ENCODE data around the gene KRTAP5-11.
"Not testable (repeated sequence)": the region's sequence is repeated elsewhere in the genome, so short reads cannot be mapped to it uniquely, and the experiment has no call there.

The KRTAP5-11 gene, protein sequence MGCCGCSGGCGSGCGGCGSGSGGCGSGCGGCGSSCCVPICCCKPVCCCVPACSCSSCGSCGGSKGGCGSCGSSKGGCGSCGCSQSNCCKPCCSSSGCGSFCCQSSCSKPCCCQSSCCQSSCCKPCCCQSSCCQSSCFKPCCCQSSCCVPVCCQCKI

DNA sequence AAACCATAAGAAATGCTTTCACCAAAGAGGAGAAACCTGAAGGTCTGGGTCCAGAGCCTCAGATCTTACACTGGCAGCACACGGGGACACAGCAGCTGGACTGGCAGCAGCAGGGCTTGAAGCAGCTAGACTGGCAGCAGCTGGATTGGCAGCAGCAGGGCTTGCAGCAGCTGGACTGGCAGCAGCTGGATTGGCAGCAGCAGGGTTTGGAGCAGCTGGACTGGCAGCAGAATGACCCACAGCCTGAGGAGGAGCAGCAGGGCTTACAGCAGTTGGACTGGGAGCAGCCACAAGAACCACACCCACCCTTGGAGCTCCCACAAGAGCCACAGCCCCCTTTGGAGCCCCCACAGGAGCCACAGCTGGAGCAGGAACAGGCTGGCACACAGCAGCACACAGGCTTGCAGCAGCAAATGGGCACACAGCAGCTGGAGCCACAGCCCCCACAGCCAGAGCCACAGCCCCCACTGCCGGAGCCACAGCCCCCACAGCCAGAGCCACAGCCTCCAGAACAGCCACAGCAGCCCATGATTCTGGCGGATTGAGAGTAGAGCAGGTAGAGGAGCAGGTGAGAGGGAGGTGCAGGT lies at the start of gene KRTAP5-11:
Gene KRTAP5-11, minus strand, starts transcription at position 567 of the 587 bp plus-strand sequence. Its CDS starts 38 bp downstream, at position 529.
- DNase-seq (ENCODE audit: low spot score) = no peak

DNA sequence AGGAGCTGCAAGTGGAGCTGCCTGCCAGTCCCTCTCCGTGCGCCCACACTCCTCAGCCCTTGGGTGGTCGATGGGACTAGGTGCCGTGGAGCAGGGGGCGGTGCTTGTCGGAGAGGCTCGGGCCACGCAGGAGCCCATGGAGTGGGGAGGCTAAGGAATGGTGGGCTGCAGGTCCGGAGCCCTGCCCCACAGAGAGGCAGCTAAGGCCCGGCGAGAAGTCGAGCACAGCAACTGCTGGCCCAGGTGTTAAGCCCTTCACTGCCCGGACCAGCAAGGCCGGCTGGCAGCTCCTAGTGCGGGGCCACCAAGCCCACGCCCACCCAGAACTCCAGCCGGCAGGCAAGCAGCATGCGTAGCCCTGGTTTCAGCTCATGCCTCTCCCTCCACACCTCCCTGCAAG lies 48.9 kb upstream of the KRTAP5-11 start:
- DNase-seq (ENCODE audit: low spot score) = not testable (repeated sequence)

DNA sequence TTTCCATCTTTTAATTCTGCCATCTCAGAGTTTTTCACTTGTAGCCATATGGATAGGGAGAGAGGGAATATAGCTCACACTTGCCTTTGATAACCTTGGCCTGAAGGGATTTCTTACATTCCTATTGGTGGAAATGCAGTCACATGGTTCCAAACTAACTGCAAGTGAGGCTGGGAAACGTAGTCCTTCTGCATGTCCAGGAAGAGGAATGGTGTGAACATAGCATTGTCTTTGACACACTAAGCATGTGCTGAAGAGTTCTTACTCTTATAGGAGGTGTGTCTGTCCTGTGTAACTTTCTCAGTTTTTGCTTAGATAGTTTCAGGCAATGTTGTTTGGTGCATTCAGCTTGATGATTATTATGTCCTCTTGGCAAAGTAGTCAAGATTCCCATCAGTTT lies 47.4 kb upstream of the KRTAP5-11 start:
- not testable (repeated sequence) for DNase-seq (ENCODE audit: low spot score)

DNA sequence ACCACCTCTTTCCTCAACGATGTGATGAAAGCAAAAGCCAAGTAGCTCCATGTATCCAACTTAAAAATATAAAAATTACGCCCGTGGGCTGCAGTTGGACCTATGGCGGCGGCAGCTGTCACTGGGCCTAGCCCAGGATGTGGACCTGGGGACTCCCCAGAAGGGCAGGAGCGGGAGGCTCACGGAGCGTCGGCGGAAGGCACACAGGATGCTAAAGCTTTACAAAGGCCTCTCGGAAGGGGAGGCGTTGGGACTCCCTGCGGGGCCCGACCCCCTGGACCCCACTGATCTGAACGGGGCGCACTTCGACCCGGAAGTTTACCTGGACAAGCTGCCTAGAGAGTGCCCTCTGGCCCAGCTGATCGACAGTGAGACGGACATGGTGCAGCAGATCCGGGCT lies 46.3 kb upstream of the KRTAP5-11 start:
- DNase-seq (ENCODE audit: low spot score) = not testable (repeated sequence)

DNA sequence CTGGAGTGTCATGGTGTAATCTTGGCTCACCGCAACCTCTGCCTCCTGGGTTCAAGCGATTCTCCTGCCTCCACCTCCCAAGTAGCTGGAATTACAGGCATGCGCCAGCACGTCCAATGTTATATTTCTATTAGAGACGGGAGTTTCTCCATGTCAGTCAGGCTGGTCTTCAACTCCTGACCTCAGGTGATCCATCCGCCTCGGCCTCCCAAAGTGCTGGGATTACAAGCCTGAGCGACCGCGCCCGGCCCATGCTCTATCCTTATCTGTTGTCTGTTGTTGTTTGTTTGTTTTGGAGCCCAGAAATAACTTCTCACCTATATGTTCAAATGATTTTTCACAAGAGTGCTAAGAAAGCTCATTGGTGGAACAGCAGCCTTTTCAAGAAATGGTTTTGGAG lies 40.6 kb upstream of the KRTAP5-11 start:
- DNase-seq (ENCODE audit: low spot score) = not testable (repeated sequence)

DNA sequence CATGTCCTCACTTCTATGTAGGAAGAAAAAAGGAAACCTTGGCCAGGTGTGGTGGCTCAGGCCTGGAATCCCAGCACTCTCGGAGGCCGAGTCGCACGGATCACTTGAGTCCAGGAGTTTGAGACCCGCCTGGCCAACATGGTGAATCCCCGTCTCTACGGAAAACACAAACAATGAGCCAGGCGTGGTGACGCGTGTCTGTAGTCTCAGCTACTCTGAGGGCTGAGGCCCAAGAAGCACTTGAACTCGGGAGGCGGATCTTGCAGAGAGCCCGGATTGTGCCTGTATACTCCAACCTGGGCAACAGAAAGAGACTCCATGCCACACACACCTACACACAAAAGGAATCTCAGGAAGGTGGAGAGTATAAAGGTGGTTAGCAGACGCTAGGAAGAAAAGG lies 39.9 kb upstream of the KRTAP5-11 start:
- not testable (repeated sequence) for DNase-seq (ENCODE audit: low spot score)

DNA sequence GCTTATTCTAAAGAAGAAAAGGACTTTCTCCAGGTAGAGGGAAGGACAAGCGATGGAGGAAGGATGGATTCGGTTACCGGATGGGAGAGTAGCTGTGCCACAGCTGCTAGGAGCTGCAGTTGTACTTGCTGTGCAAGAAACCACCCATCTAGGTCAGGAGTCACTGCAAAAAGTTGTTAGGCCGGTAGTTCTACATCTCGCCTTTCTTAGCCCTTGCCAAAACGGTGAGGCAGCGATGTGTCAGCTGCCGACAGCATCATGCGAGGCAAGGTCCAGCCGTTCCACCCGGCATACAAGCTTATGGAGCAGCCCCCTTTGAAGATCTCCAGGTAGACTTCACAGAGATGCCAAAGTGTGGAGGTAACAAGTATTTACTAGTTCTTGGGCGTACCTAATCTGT lies 32.3 kb upstream of the KRTAP5-11 start:
- DNase-seq (ENCODE audit: low spot score) = not testable (repeated sequence)

DNA sequence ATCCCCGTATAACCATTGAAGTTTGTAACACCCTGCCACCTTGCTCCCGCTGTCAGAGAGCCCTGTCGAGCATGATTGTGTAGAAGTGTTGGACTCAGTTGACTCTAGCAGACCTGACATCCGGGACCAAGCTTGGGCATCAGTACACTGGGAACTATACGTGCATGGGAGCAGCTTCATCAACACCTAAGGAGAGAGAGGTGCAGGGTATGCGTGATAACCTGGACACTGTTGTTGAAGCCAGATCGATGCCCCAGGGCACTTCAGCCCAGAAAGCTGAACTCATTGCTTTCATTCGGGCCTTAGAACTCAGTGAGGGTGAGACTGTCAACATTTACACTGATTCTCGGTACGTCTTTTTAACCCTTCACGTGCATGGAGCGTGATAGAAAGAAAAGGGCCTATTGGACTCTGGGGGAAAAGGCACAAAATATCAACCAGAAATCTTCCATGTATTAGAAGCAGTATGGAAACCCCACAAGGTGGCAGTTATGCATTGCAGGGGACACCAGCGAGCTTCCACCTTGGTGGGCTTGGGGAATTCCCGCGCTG lies 31.8 kb upstream of the KRTAP5-11 start:
- DNase-seq (ENCODE audit: low spot score) = not testable (repeated sequence)

DNA sequence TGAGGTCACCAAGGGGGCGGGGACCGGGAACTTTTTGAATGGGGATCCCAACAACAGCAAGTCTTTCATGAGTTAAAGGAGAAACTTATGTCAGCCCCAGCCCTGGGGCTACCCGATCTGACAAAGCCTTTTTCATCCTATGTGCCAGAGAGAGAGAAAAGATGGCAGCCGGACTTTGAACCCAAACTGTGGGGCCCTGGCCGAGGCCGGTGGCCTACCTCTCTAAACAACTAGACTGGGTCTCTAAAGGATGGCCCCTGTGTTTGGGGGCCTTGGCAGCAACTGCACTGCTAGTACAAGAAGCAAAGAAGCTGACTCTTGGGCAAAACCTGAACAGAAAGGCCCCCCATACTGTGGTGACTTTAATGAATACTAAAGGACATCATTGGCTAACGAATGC lies 31.3 kb upstream of the KRTAP5-11 start:
- DNase-seq (ENCODE audit: low spot score) = not testable (repeated sequence)

DNA sequence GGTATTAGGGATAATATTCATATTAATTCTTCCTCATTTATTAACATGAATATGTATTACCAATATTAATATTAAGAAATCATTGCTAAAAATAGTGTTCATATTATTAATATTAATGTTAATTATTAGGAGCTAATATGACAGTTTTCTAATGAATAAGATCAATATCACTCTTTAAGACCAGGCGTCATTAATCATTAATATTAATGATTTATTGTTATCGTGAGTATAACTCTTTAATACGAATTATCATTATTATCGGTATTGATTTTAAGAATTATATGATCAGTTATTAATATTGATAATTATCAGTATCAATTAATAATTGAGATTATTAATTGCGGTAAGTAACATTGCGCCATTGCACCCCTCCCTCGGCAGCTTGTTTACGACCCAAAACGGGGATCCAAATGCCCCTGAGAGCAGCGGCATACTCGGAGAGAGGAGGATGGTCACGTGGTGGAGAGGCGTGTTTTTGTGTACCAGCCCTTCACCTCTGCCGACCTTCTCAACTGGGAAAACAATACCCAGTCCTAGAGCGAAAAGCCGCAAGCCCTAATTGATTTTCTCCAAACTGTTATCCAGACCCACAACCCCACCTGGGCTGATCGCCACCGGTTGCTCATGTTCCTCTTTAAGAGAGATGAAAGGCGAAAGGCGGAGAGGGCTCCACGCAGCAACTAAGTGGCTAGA lies 28.7 kb upstream of the KRTAP5-11 start:
- DNase-seq (ENCODE audit: low spot score) = not testable (repeated sequence)

DNA sequence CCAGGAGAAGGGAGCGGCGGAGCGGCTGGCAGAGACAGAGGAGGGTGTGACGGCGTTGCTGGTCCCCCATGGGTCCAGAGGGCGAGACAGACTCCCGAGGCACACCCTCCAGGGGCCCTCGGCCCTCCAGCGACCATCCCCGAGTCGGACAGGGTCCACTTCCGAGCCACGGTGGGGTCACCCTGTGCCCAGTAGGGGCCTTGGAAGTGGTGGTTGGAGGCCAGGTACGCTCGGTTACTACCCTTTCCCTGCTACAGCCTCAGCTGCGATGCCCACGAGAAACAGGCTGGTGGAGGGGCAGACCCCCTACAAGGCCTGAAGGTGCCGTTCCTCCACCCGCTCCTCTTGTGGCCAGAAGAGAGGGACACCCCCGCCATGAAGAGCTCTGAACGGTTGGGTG lies 25.6 kb upstream of the KRTAP5-11 start:
- DNase-seq (ENCODE audit: low spot score) = not testable (repeated sequence)

DNA sequence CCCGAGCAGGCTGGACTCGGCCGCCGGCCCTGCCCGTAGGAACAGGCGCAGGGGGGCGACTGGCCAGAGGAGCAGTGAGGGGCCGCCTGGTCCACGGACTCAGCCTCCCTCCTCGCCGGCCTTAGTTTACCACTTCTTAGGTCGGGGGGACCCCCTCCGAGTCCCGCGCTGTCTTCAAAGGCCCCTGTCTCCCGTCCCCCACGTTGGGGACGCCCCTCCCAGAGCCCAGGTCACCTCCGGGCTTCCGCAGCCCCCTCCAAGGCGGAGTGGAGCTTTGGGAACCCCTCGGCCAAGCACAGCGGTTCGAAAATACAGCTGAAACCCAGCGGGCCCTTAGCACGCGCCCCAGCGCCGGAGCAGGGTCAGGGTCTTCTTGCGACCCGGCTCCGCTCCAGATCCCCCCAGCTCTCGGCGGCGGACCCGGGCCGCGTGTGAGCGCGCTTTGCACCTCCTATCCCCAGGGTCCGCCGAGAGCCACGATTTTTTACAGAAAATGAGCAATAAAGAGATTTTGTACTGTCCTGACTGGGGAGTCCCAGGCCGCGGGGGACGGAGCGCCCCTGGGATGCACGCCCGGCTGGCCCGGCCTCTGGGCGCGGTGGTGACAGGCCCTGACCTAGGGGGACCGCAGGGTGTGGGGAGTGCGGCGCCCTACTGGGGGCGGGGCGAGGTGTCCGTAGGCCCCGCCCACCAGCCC lies 25.0 kb upstream of the KRTAP5-11 start:
- not testable (repeated sequence) for DNase-seq (ENCODE audit: low spot score)

DNA sequence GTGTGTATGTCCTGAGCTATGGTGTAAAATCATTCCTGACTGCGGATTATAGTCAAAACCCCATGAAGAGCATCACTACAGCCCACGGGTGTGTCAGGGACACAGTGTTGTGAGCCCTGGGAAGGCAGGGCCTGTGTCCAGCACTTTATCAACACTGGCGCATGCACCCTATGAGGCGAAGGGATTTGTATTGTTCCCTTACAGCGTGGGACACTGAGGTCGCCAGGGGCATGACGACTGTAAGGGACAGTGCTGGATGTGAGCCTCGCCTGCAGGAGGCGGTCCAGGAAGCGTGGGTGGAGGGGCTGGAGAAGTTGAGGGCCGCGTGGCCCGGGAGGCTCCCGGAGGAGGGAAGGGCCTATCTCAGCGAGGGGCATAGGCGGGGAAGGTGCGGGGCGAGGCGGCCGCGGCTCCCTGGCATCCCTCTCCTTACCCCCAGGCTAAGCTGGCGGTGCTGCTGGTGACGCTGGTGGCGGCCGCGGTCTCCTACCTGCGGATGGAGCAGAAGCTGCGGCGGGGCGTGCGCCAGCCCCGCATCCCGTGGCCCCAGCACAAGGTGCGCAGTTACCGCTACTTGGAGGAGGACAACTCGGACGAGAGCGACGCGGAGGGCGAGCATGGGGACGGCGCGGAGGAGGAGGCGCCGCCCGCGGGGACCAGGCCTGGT lies 24.3 kb upstream of the KRTAP5-11 start:
- DNase-seq (ENCODE audit: low spot score) = not testable (repeated sequence)

DNA sequence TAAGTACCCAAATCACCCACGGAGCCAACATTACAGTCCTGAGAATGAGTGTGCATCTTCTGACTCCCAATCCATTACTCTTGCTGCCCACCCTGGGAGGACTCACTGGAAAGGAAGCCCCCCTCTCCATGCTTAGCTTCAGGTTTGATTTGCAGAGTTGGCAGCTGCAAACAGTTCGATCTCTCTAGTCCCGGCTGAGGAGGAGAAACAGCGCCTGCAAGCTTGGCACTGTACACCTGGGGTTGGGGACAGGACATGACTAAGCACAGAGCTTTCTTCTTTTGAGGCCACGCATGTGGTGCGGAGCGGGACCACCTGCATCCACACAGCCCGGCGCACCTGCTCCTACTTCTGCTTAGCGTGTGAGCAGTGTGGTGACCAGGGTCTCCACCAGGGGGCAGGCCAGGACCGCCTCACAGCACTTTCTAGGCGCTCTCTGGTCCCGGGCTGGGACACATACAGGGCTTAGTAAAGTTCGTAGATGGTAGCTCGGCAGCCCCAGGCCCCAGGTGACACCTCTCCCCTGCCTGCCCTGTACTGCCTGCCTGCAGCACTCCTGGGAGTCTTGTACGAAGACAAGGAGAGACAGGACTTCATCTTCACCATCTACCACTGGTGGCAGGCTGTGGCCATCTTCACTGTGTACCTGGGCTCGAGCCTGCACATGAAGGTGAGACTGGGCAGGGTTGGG lies 22.3 kb upstream of the KRTAP5-11 start:
- DNase-seq (ENCODE audit: low spot score) = not testable (repeated sequence)

DNA sequence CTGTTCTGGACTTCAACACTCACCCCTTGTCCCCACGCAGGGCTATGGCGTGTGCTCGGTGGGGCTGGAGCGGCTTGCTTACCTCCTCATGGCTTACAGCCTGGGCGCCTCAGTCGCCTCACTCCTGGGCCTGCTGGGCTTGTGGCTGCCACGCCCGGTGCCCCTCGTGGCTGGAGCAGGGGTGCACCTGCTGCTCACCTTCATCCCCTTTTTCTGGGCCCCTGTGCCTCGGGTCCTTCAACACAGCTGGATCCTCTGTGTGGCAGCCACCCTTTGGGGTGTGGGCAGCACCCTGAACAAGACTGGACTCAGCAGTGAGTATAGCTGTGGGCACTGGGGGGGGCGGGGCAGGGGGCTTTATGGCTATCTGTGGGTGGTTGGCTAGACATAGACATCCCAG lies 20.5 kb upstream of the KRTAP5-11 start:
- DNase-seq (ENCODE audit: low spot score) = not testable (repeated sequence)

DNA sequence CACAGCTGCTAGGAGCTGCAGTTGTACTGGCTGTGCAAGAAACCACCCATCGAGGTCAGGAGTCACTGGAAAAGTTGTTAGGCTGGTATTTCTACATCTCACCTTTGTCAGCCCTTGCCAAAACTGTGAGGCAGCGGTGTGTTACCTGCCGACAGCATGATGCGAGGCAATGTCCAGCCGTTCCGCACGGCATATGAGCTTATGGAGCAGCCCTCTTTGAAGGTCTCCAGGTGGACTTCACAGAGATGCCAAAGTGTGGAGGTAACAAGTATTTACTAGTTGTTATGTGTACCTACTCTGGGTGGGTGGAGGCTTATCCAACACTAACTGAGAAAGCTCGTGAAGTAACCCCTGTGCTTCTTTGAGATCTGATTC lies 6.9 kb upstream of the KRTAP5-11 start:
- DNase-seq (ENCODE audit: low spot score) = not testable (repeated sequence)

DNA sequence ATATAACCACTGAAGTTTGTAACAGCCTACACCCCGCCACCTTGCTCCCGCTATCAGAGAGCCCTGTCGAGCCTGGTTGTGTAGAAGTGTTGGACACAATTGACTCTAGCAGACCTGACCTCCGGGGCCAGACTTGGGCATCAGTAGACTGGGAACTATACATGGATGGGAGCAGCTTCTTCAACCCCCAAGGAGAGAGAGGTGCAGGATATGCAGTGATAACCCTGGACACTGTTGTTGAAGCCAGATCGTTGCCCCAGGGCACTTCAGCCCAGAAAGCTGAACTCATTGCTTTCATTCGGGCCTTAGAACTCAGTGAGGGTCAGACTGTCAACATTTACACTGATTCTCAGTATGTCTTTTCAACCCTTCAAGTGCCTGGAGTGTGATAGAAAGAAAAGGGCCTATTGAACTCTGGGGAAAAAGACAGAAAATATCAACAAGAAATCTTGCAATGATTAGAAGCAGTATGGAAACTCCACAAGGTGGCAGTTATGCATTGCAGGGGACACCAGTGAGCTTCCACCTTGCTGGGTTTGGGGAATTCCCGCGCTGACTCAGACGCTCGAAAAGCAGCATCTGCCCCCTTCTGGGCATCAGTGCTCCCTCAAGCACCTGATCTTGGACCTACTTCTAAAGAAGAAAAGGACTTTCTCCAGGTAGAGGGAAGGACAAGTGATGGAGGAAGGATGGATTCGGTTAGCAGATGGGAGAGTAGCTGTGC lies 6.3 kb upstream of the KRTAP5-11 start:
- not testable (repeated sequence) for DNase-seq (ENCODE audit: low spot score)

DNA sequence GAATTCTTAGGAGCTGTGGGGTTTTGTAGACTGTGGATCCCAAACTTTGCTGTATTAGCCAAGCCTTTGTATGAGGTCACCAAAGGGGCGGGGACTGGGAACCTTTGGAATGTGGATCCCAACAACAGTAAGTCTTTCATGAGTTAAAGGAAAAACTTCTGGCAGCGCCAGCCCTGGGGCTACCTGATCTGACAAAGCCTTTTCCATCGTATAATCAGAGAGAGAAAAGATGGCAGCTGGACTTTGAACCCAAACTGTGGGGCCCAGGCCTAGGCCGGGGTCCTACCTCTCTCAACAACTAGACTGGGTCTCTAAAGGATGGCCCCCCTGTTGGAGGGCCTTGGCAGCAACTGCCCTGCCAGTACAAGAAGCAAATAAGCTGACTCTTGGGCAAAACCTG lies 5.6 kb upstream of the KRTAP5-11 start:
- DNase-seq (ENCODE audit: low spot score) = not testable (repeated sequence)

DNA sequence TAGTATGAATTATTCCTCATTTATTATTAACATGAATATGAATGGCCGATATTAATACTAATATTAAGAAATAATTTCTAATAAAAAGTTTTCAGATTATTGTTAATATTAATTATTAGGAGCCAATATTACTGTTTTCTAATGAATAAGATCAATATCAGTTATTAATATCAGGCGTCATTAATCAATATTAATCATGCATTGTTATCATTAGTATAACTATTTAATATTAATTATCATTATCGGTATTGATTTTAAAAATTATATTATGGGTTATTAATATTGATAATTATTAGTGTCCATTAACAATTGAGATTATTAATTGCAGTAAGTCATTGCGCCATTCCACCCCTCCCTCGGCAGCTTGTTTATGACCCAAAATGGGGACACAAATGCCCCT lies 3.0 kb upstream of the KRTAP5-11 start:
- not testable (repeated sequence) for DNase-seq (ENCODE audit: low spot score)

DNA sequence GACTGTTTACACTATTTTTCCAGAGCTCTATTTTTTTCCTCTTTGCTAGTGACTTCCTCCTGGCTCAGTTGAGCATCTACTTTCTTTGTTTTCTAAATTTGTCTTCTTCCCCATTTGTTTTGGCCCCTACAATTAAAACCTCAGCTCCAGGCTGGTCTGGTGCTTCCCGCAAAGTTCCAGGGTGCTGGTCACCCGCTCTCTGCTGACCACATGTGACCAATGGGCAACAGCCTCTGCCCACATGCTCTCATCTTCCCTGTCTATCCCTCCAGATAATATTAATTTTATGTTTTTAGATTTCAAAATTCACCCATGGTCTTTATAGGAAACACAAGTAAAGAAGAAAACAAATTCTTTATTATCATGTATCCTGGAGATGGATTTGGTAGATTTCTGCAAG lies 294 bp upstream of the KRTAP5-11 start:
- DNase-seq (ENCODE audit: low spot score) = not testable (repeated sequence)

DNA sequence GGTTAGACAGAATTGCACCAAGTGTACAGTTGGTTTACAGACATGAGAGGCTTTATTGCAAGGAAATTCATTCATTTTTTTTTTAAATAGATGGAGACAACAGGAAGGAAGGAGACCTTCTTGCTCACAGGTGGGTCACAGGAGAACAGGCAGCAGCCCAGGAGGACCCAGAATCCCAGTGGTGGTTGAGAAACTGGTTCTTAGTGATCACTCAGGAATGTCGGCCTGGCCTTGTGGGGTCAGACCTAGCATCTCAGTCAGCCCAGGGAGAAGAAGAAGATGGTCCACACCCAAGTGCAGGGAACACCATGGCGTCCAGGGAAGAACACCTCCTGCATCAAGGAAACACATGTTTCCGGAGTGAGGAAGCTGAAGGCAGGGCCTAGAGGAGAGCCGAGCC lies 849 bp downstream of the KRTAP5-11 start:
- DNase-seq (ENCODE audit: low spot score) = no peak

Data from pons (tissue), 1 donor.